Esophagus squamous epithelium (tissue), 4 donors: ENCODE results near the gene FOXP1.

ENCODE experiments used
- POLR2A ChIP-seq, 4 donors: fragments of 450-650 bp; IDR thresholded peaks; one replicate each; pipeline ENCODE4 v1.6.1; 2017; ENCODE audit warnings: antibody characterized with exemption in 4 of 4, mild to moderate bottlenecking in 4 of 4, moderate library complexity in 3 of 4
- TF ChIP-seq, protein P1 (sequence below), 6 experiments: fragments of 450-650 bp in 4 of 6; fragments of 200-600 bp in 2 of 6; sonication (generic) in 2 of 6; IDR thresholded peaks; one replicate each; pipeline ENCODE4 v1.5.1; 2016 to 2019; ENCODE audit warnings: antibody characterized with exemption in 6 of 6, mild to moderate bottlenecking in 4 of 6, moderate library complexity in 4 of 6

DNA sequence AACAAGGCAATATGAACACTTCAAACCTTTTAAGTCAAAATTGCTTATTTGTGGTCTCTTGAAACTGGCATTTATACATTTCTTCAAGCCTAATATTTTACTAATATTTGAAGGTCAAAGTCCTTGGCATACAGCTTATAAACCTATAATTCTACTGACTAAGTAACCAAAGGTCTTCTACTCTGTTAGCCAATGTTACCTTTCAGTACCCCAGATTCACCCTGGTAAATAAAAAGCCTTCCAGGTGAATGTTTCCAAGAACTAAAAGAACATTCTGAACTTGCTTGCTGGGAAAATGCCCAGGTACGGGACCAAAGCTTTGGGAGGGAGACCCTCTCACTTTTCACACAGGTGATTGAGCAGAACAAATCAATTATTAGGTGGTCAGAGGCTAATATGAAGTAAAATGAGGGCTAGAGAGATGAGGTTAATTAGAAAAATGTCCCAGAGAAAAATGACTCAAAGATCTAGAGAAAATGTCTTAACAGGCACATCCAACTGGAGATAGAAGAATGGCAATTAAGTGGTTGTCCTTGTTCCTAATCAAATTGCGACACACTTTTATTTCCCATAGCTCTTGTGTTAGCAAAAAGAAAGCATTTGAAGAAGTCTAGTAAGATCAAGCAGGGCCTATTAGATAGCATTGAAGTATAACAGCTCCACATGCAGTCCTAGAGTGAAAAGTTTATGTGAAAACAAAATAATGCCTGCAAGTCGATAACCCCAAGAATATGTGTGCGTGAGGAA lies 232.0 kb downstream of the FOXP1 start:
- no peak for TF ChIP-seq POLR2A (IDR thresholded peaks at IDR 0.05)
- TF ChIP-seq, protein P1, sequence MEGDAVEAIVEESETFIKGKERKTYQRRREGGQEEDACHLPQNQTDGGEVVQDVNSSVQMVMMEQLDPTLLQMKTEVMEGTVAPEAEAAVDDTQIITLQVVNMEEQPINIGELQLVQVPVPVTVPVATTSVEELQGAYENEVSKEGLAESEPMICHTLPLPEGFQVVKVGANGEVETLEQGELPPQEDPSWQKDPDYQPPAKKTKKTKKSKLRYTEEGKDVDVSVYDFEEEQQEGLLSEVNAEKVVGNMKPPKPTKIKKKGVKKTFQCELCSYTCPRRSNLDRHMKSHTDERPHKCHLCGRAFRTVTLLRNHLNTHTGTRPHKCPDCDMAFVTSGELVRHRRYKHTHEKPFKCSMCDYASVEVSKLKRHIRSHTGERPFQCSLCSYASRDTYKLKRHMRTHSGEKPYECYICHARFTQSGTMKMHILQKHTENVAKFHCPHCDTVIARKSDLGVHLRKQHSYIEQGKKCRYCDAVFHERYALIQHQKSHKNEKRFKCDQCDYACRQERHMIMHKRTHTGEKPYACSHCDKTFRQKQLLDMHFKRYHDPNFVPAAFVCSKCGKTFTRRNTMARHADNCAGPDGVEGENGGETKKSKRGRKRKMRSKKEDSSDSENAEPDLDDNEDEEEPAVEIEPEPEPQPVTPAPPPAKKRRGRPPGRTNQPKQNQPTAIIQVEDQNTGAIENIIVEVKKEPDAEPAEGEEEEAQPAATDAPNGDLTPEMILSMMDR (IDR thresholded peaks at IDR 0.05): no peak
